Chondrocyte (in vitro differentiated cells): ENCODE data around the gene NRF1. TPM values are rescaled to one million over a fixed set of nuclear protein-coding genes. Genes with fewer than 3 reads are reported as not detected.

Experiments
- DNase-seq: peaks from one replicate; pipeline ENCODE4 v3.0.0; 2021; ENCODE audit warnings: mixed read lengths, low spot score
- H3K27ac Mint-ChIP-seq: one replicate; pipeline ENCODE4 v1.8.0; 2021; ENCODE audit warnings: mild to moderate bottlenecking, moderate library complexity, mixed read lengths; ENCODE audit not compliant: unreplicated experiment
- H3K27me3 Mint-ChIP-seq: 2 replicates; pipeline ENCODE4 v1.8.0; 2021; ENCODE audit warnings: low read depth, mixed read lengths
- H3K36me3 Mint-ChIP-seq: 2 replicates; pipeline ENCODE4 v1.8.0; 2021; ENCODE audit warnings: low read depth, mixed read lengths
- H3K4me1 Mint-ChIP-seq: 2 replicates; pipeline ENCODE4 v1.8.0; 2021; ENCODE audit warnings: low read depth, mild to moderate bottlenecking, mixed read lengths
- H3K4me3 Mint-ChIP-seq: one replicate; pipeline ENCODE4 v1.8.0; 2021; ENCODE audit warnings: mild to moderate bottlenecking, moderate library complexity, mixed read lengths; ENCODE audit not compliant: unreplicated experiment
- H3K9me3 Mint-ChIP-seq: 2 replicates; pipeline ENCODE4 v1.8.0; 2021; ENCODE audit warnings: low read depth, mixed read lengths
- CTCF ChIP-seq: fragments of 200-600 bp; sonication (generic); IDR thresholded peaks from 2 replicates; pipeline ENCODE4 v1.5.0; 2021; ENCODE audit warnings: antibody characterized with exemption, mild to moderate bottlenecking, moderate library complexity
- total RNA-seq: library from RNA; stranded (reverse); gene quantifications from 3 replicates; pipeline ENCODE4 v1.2.1, GENCODE V29; 2021

Gene NRF1
- total RNA-seq, 1 donor from 2014 or later: 13.3 TPM

GRCh38 chr7:129777993-129778769, 166.7 kb downstream of the NRF1 start:
- no peak for TF ChIP-seq CTCF
- H3K4me3 Mint-ChIP-seq: no peak overlapping the region
- peaks cover 40% of the 10 kb centered on the region for H3K27me3 Mint-ChIP-seq
- H3K4me1 Mint-ChIP-seq: peaks cover 17% of the 10 kb centered on the region
- H3K9me3 Mint-ChIP-seq: no peaks in the 10 kb centered on the region
- DNase-seq: no peak
- no peaks in the 10 kb centered on the region for H3K36me3 Mint-ChIP-seq
- H3K27ac Mint-ChIP-seq: no peak overlapping the region

GRCh38 chr7:129778770-129779601, 167.5 kb downstream of the NRF1 start:
- H3K27ac Mint-ChIP-seq: no peak overlapping the region
- H3K9me3 Mint-ChIP-seq: no peaks in the 10 kb centered on the region
- peaks cover 45% of the 10 kb centered on the region for H3K27me3 Mint-ChIP-seq
- DNase-seq: no peak
- peaks cover 21% of the 10 kb centered on the region for H3K4me1 Mint-ChIP-seq
- TF ChIP-seq CTCF: peak; percentile 36
- H3K36me3 Mint-ChIP-seq: peaks cover 4% of the 10 kb centered on the region
- no peak overlapping the region for H3K4me3 Mint-ChIP-seq

- H3K4me3 Mint-ChIP-seq: peak overlapping the region; percentile 12
Measured at GRCh38 chr7:129779602-129780256, 168.2 kb downstream of the NRF1 start.

GRCh38 chr7:129780257-129780973, 168.9 kb downstream of the NRF1 start:
- no peak overlapping the region for H3K4me3 Mint-ChIP-seq
- TF ChIP-seq CTCF: no peak
- H3K4me1 Mint-ChIP-seq: peaks cover 25% of the 10 kb centered on the region
- H3K9me3 Mint-ChIP-seq: no peaks in the 10 kb centered on the region
- peaks cover 54% of the 10 kb centered on the region for H3K27me3 Mint-ChIP-seq
- no peak for DNase-seq
- no peak overlapping the region for H3K27ac Mint-ChIP-seq
- H3K36me3 Mint-ChIP-seq: peaks cover 4% of the 10 kb centered on the region

More at GRCh38 chr7:129779602-129780256, 168.2 kb downstream of the NRF1 start:
- Mint-ChIP-seq H3K9me3 (no peaks in the 10 kb centered on the region), H3K27me3 (peaks cover 48% of the 10 kb centered on the region), H3K36me3 (peaks cover 4% of the 10 kb centered on the region), H3K4me1 (peaks cover 21% of the 10 kb centered on the region), H3K27ac (no peak overlapping the region)
- no peak for DNase-seq
- TF ChIP-seq CTCF: no peak
